T47D (cell line): ENCODE data around the gene NLRP1.

Experiments
- DNase-seq, 2 experiments: peaks; one replicate each; pipeline versions ENCODE4 v3.0.0 to v3.0.0-alpha.2; 2011 to 2012; ENCODE audit warnings: low read depth in 1 of 2, low spot score in 1 of 2
- JUND ChIP-seq: IDR thresholded peaks from 2 replicates; pipeline ENCODE4 v1.6.1; 2012; ENCODE audit warnings: low read depth
- in situ Hi-C: cut with HindIII; loops from 2 replicates; pipeline ENCODE4 v1.10.0; 2016; ENCODE audit warnings: low sequenced_read_pairs, low pct_unique_long_range_greater_than_20kb

The NLRP1 gene

DNA sequence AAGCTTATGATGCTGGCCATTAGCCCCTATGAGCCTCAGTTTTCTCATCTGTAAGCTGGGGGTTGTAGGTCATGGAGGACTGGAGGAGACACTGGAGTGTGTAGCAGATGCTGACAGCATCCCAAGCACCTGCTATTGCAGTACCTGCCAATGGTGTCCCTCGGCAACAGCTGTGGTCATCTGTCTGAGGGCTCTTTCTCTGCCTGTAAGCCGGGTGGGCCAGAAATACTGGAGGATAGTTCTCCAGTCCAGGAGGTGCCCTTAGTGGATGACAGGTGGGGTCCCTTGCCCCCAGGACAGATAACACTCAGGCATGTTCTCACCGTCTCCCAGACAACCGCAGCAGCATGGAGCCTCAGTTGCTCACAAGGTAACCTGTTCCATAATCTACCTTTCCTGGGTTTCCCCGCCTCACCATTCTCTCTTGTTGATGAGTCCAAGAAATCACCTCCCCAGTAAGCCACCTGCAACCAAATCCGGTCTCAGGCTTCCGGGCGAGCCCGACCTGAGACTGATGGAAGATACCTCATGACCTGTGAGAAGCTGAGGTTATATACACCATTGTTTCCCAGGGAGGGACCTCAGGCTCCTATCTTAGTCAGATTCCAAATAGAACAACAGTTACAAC, 23.8 kb downstream of the NLRP1 start:
- no peak for DNase-seq
- in situ Hi-C loops: no loop called here
- no peak for TF ChIP-seq JUND

DNA sequence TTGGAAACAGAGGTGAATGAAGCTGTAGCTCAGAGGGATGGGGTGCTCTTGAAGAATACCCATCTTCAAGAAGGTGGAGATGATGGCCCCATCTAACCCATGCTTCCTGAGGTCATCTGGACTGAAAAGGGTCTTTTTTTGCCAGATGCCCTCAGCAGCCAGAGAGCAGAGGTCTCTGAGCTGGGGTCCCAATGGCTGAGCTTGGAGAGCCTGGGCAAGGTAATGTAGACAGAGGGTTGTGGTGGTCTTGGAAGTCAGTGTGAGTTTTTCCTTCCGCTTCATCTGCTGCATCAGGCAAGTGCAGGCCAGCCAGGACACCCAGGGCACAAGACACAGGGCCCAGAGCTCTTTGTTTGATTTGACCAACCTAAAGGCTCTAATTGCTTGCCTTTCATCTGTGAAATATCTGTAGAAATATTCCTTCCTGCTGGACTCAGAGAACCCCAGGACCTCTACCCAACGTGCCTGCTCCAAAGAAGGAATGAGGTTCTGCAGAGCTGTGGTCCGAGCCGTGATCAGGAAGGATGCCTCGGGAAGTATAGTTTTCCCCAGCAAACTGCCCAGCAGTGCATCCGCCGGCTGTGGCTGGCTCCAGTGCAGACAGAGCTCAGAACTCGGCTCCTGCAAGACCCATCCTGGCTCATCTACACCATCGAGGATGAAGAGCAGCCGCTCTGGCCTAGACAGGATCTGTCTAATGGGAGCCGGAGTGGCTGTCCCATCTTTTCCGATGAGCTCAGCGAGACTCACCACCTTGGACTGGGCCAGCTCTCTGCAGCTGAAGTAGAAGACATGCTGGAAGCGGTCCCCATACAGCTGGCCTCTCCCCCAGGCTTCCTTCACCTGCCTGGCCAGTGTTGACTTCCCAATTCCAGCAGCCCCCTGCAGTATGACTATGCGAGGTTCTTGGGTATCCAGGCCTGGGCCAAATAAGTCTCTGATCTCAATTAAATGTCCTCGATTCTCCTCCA, 25.2 kb downstream of the NLRP1 start:
- no peak for DNase-seq
- in situ Hi-C loops: no loop called here
- TF ChIP-seq JUND: no peak

DNA sequence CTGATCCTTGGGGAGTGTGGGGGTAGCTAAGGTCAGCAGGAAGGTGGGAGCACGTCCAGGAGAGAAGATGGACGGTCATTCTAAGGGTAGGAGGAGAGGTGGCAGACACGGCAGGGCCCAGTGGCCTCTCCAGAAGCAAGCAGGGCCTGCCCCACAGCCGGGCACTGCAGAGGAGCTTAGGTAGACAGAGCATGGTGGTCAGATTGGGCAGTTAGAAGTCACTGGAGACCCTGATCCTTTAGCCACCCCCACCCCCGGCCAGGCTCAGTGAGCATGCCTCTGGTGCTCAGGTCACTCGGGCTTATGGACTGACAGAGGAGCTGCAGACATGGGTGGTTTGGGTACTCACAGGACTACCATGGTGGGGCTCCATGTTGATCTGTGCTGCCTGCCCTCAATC, 26.3 kb downstream of the NLRP1 start:
- TF ChIP-seq JUND: no peak
- DNase-seq: no peak
- in situ Hi-C loops: no loop called here

DNA sequence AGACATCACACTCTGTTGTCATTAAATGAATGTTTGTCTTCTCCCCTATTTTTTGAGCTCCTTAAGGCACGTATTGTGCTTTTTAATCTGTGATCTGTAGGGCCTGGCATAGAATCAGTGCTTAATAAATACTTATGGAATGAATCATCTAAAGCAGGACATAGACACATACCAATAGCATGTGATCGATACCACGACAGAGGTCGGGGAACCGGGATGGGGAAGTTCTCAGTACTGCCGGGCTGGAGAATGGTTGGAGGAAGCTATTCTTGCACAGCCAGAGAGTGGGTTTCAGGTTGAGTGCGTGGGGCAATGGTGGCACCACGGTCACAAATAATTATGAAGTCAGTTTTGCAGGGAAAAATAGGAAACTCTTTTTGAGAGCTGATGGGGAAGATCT, 26.8 kb downstream of the NLRP1 start:
- TF ChIP-seq JUND: no peak

DNA sequence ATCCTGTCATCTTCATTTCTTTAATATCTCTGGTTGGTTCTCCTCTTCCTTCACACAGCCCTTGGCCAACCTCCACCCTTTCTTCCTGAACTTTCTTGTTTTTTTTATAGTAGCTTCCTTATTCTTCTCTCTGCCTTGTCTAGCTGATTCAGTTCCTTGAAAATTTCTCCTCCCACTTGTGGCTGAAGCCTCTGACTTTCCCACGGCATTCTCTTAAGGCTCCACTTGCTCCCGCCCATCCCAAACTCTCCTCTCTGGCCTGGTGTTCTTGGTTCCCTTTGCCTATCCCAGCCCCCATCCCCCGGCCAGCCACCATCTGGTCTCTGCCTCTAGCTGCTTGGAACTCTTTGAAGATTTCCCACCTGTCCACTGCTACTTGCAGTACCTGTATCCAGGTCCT, 29.1 kb downstream of the NLRP1 start:
- TF ChIP-seq JUND: no peak
- in situ Hi-C loops: no loop called here
- no peak for DNase-seq

More for the DNA sequence above, 26.8 kb downstream of the NLRP1 start:
- DNase-seq: no peak
- in situ Hi-C loops: no loop called here

DNA sequence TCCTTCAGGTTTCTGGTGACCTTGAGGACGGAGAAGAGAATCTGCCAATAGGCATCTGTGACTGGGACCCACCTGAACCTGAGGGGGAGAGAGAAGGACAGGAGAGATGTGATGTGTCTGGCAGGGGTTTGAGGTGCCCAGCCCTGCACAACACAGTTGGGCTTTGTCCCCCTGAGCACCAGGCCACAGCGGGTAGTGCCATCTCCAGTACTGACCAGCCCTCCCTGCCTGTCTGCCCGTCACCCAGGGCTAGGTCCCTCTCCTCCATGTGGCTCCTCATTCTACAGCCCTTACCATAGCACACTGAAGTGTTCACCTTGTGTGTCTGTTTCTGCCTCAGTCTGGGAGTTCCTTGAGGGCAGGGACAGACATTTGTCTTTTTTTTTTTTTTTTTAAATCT, 30.8 kb downstream of the NLRP1 start:
- no peak for DNase-seq
- in situ Hi-C loops: no loop called here
- TF ChIP-seq JUND: no peak

DNA sequence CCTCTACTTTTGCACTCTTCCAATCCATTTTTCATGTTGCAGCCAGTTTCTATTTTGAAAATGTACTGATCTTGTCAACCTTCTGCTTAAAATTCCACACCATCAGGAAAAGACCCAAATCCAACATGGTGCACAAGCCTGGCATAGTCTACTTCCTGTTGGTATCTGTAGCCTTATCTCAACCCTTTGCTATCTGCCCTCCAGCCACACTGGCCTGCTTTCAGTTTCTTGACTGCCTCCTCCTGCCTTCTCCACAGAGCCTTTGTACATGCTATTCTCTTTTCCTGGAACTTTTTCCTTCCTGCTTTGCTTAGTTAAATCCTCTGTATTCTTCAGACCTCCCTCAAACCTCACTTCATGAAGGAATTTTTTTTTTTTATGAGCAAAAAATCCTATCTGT, 31.5 kb downstream of the NLRP1 start:
- TF ChIP-seq JUND: no peak
- in situ Hi-C loops: no loop called here
- DNase-seq: no peak

DNA sequence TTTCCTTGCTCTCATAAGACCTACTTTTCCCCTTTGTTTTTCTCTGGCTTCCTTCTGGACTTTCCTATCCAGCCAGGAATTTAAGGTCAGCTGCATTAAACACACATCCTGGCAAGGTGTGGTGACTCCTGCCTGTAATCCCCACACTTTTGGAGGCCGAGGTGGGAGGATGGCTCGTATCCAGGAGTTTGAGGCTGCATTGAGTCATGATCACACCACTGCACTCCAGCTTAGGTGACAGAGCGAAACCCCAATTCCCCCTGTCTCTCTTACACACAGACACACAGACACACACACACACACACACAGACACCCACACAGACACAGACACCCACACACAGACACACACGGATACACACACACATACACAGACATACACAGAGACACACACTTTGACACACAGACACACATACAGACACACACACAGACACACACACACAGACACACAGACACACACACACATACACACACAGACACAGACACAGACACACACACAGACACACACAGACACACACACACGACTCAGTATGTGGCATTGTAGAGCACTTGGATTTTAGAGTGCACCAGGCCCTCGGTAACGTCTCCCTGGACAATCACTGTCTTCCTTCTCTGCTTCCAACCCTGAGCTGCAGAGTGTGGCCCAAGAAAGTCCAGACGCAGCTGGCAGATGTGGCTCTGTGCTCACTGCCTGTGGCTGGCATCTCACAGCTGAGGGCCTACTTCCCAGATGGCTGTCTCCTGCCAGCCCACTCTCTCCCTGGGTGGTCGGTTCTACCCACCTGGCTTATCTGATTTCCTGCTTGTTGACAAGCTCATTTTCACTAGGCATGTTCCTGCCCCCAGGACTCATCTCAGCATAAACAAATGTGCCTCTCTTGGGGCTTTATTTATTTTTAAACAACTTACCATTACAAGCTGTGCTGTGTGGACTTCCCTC, 39.0 kb downstream of the NLRP1 start:
- in situ Hi-C loops: no loop called here
- no peak for DNase-seq
- no peak for TF ChIP-seq JUND

DNA sequence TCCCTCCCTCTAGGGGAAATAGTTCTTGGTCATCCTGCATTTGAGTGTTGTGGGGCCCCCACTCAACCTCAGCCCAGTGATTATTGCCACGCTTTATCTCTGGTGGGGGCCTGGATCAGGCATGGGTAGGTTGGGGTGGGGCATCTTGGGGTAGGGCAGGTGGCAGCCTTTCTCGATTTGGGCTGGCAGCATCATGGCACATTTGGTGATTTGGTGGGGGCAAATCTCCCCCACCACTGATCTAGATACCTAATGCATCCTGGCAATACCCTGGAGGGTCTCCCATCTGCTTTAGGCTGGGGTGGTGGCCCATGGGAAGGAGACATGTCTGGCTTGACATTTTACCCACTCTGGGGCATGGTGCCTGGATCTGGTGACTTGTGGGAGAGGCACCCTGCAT, 40.2 kb downstream of the NLRP1 start:
- in situ Hi-C loops: no loop called here
- DNase-seq: no peak
- no peak for TF ChIP-seq JUND

DNA sequence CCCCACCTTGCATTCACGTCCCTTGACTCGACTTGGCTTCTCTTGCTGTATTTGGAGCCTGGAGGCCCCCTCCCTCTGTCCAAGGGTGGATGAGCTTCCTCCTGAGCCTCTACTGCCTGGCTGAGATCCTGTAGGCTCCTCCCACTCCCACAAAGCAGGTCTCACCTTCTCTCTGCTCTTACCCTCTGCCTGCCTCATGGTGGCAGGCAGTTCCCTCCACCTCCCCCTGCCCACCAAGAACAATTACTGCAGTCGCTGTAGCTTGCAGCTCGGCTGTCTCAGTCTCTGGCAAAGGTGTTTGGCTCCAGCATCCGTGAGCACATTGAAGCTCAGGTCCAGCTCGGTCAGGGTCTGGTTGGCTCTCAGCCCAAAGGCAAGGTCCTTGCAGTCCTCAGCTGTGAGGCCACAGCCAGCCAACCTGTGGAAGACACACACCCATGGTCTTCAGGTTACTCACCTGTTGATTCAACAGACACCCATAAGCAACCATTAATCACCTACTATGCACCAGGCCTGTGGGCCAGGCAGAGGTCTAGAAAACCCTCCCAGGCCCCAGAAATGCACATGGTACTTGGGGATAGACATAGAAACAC, 42.6 kb downstream of the NLRP1 start:
- TF ChIP-seq JUND: no peak
- in situ Hi-C loops: no loop called here
- DNase-seq: no peak

DNA sequence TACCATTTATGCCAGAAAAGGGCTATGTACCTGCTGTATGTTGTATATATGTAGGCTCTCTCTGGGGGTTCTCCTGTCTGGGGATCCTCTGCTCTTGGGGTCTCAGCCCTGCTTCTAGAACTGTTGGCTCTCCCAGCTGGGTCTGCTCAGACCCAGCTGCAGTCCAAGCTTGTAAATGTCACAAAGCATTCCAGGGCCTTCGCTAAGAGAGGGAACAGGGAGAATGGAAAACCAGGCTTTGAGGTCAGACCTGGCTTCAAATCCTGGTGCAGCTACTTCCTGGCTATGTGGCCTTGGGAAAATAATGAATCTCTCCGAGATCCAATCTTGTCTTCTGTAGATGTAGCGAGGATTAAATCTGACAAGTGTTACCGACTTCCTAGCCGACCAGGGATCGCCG, 44.0 kb downstream of the NLRP1 start:
- in situ Hi-C loops: no loop called here
- no peak for TF ChIP-seq JUND
- no peak for DNase-seq

DNA sequence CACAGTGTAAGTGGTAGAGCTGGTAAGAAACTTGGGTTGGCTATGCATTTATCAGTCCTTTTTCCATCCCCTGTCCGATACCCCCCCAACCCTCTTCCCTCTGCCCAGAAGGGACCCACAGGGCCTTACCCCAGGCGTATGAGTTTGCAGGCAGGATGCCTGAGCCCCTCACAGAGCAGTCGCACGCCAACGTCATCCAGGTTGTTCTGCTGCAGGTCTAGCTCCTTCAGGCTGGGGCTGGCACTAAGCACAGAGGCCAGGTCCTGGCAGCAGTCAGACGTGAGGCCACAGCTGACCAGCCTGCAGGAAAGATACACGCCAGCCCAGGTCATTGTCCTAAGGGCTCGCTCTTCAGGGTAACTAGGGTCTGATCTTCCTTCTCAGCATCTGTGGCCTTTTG, 45.0 kb downstream of the NLRP1 start:
- no peak for TF ChIP-seq JUND
- no peak for DNase-seq
- in situ Hi-C loops: no loop called here
